ENCODE data around the gene MLYCD. TPM values are rescaled to one million over a fixed set of nuclear protein-coding genes. Genes with fewer than 3 reads are reported as not detected.
"Not testable (repeated sequence)": the region's sequence is repeated elsewhere in the genome, so short reads cannot be mapped to it uniquely, and the experiment has no call there.

Gene MLYCD
- total RNA-seq, 1 donor = 2.9 TPM

GRCh38 chr16:83948914-83949723 is 50.2 kb downstream of the MLYCD start:
- H3K27me3 ChIP-seq (ENCODE audit: insufficient read depth, low read length) = peaks cover 6% of the 10 kb centered on the region
- no peak overlapping the region for H3K4me3 ChIP-seq (ENCODE audit: low read length)
- peaks cover 18% of the 10 kb centered on the region for H3K4me1 ChIP-seq (ENCODE audit: insufficient read depth, low read length)
- no peaks in the 10 kb centered on the region for H3K9me3 ChIP-seq (ENCODE audit: low read depth, low read length)

- H3K4me1 ChIP-seq (ENCODE audit: insufficient read depth, low read length) = peaks cover 23% of the 10 kb centered on the region
- H3K4me3 ChIP-seq (ENCODE audit: low read length) = no peak overlapping the region
- H3K9me3 ChIP-seq (ENCODE audit: low read depth, low read length) = no peaks in the 10 kb centered on the region
- peaks cover 10% of the 10 kb centered on the region for H3K27me3 ChIP-seq (ENCODE audit: insufficient read depth, low read length)
Observed at GRCh38 chr16:83949724-83950001, 50.7 kb downstream of the MLYCD start.

GRCh38 chr16:83950862-83951399 is 52.0 kb downstream of the MLYCD start:
- H3K4me3 ChIP-seq (ENCODE audit: low read length); H3K9me3 ChIP-seq (ENCODE audit: low read depth, low read length): not testable (repeated sequence)
- Histone ChIP-seq H3K4me1 (ENCODE audit: insufficient read depth, low read length) (peaks cover 24% of the 10 kb centered on the region), H3K27me3 (ENCODE audit: insufficient read depth, low read length) (peaks cover 12% of the 10 kb centered on the region)

- no peak overlapping the region for H3K4me3 ChIP-seq (ENCODE audit: low read length)
- peaks cover 24% of the 10 kb centered on the region for H3K4me1 ChIP-seq (ENCODE audit: insufficient read depth, low read length)
- peaks cover 12% of the 10 kb centered on the region for H3K27me3 ChIP-seq (ENCODE audit: insufficient read depth, low read length)
- no peaks in the 10 kb centered on the region for H3K9me3 ChIP-seq (ENCODE audit: low read depth, low read length)
Observed at GRCh38 chr16:83951544-83951943, 52.6 kb downstream of the MLYCD start.

GRCh38 chr16:83952587-83952939 is 53.6 kb downstream of the MLYCD start:
- H3K9me3 ChIP-seq (ENCODE audit: low read depth, low read length) = no peaks in the 10 kb centered on the region
- H3K4me1 ChIP-seq (ENCODE audit: insufficient read depth, low read length) = peaks cover 24% of the 10 kb centered on the region
- H3K4me3 ChIP-seq (ENCODE audit: low read length) = no peak overlapping the region
- H3K27me3 ChIP-seq (ENCODE audit: insufficient read depth, low read length) = peaks cover 12% of the 10 kb centered on the region

- peaks cover 24% of the 10 kb centered on the region for H3K4me1 ChIP-seq (ENCODE audit: insufficient read depth, low read length)
- peak within 1 kb of the TSS; percentile 38 for H3K4me3 ChIP-seq (ENCODE audit: low read length)
- peaks cover 12% of the 10 kb centered on the region for H3K27me3 ChIP-seq (ENCODE audit: insufficient read depth, low read length)
- H3K9me3 ChIP-seq (ENCODE audit: low read depth, low read length) = no peaks in the 10 kb centered on the region
Observed at GRCh38 chr16:83952940-83953795, 54.3 kb downstream of the MLYCD start, which contains the start of gene OSGIN1. TSS of gene OSGIN1 (plus strand) at chr16:83953240. CDS start at chr16:83957672, 4,432 bp downstream.

GRCh38 chr16:83953796-83954576 is 55.1 kb downstream of the MLYCD start:
- peaks cover 24% of the 10 kb centered on the region for H3K4me1 ChIP-seq (ENCODE audit: insufficient read depth, low read length)
- H3K4me3 ChIP-seq (ENCODE audit: low read length) = peak overlapping the region; percentile 38
- peaks cover 12% of the 10 kb centered on the region for H3K27me3 ChIP-seq (ENCODE audit: insufficient read depth, low read length)
- H3K9me3 ChIP-seq (ENCODE audit: low read depth, low read length) = no peaks in the 10 kb centered on the region

GRCh38 chr16:83954577-83955016 is 55.7 kb downstream of the MLYCD start:
- Histone ChIP-seq H3K27me3 (ENCODE audit: insufficient read depth, low read length) (peaks cover 12% of the 10 kb centered on the region), H3K9me3 (ENCODE audit: low read depth, low read length) (no peaks in the 10 kb centered on the region), H3K4me1 (ENCODE audit: insufficient read depth, low read length) (peaks cover 24% of the 10 kb centered on the region), H3K4me3 (ENCODE audit: low read length) (no peak overlapping the region)

- Histone ChIP-seq H3K4me1 (ENCODE audit: insufficient read depth, low read length) (peaks cover 24% of the 10 kb centered on the region), H3K4me3 (ENCODE audit: low read length) (no peak overlapping the region), H3K9me3 (ENCODE audit: low read depth, low read length) (no peaks in the 10 kb centered on the region), H3K27me3 (ENCODE audit: insufficient read depth, low read length) (peaks cover 12% of the 10 kb centered on the region)
Observed at GRCh38 chr16:83955218-83956130, 56.6 kb downstream of the MLYCD start.

- Histone ChIP-seq H3K9me3 (ENCODE audit: low read depth, low read length) (no peaks in the 10 kb centered on the region), H3K27me3 (ENCODE audit: insufficient read depth, low read length) (peaks cover 12% of the 10 kb centered on the region), H3K4me3 (ENCODE audit: low read length) (no peak overlapping the region), H3K4me1 (ENCODE audit: insufficient read depth, low read length) (peaks cover 24% of the 10 kb centered on the region)
Observed at GRCh38 chr16:83956336-83957289, 57.7 kb downstream of the MLYCD start.

GRCh38 chr16:83957296-83957855 is 58.5 kb downstream of the MLYCD start:
- H3K4me1 ChIP-seq (ENCODE audit: insufficient read depth, low read length) = peaks cover 24% of the 10 kb centered on the region
- H3K27me3 ChIP-seq (ENCODE audit: insufficient read depth, low read length) = peaks cover 12% of the 10 kb centered on the region
- H3K4me3 ChIP-seq (ENCODE audit: low read length) = no peak overlapping the region
- no peaks in the 10 kb centered on the region for H3K9me3 ChIP-seq (ENCODE audit: low read depth, low read length)

GRCh38 chr16:83958137-83958845 is 59.4 kb downstream of the MLYCD start:
- Histone ChIP-seq H3K4me1 (ENCODE audit: insufficient read depth, low read length) (peaks cover 15% of the 10 kb centered on the region), H3K9me3 (ENCODE audit: low read depth, low read length) (no peaks in the 10 kb centered on the region), H3K4me3 (ENCODE audit: low read length) (no peak overlapping the region), H3K27me3 (ENCODE audit: insufficient read depth, low read length) (peaks cover 12% of the 10 kb centered on the region)

Data from mononuclear cell (primary cell).